Hepatocyte (in vitro differentiated cells): ENCODE data around the gene SUMO3. TPM values are rescaled to one million over a fixed set of nuclear protein-coding genes. Genes with fewer than 3 reads are reported as not detected.
"Not testable (repeated sequence)": the region's sequence is repeated elsewhere in the genome, so short reads cannot be mapped to it uniquely, and the experiment has no call there.

Experiments used
- DNase-seq: peaks from one replicate; pipeline ENCODE4 v3.0.0-alpha.2; 2016; ENCODE audit warnings: low spot score
- H2AFZ ChIP-seq: fragments of 200-600 bp; sonication (generic); 2 replicates; pipeline ENCODE4 v1.6.0; 2016; ENCODE audit warnings: antibody characterized with exemption, mild to moderate bottlenecking
- H3K27ac ChIP-seq: fragments of 200-600 bp; sonication (generic); 2 replicates; pipeline ENCODE4 v1.5.1; 2016; ENCODE audit warnings: mild to moderate bottlenecking
- H3K27me3 ChIP-seq: fragments of 200-600 bp; sonication (generic); 2 replicates; pipeline ENCODE4 v1.6.1; 2016
- H3K36me3 ChIP-seq: fragments of 200-600 bp; sonication (generic); replicated peaks from 2 replicates; pipeline ENCODE4 v1.5.1; 2016; ENCODE audit warnings: low read depth; ENCODE audit not compliant: insufficient read depth
- H3K4me1 ChIP-seq: fragments of 200-600 bp; sonication (generic); 2 replicates; pipeline ENCODE4 v1.5.1; 2016; ENCODE audit warnings: mild to moderate bottlenecking, moderate library complexity; ENCODE audit not compliant: insufficient read depth
- H3K4me2 ChIP-seq: fragments of 200-600 bp; sonication (generic); 2 replicates; pipeline ENCODE4 v1.6.0; 2016
- H3K4me3 ChIP-seq: fragments of 200-600 bp; sonication (generic); 2 replicates; pipeline ENCODE4 v1.5.1; 2016; ENCODE audit warnings: mild to moderate bottlenecking
- H3K79me2 ChIP-seq: fragments of 200-600 bp; sonication (generic); 2 replicates; pipeline ENCODE4 v1.6.0; 2017; ENCODE audit warnings: mild to moderate bottlenecking
- H3K9me2 ChIP-seq: fragments of 200-600 bp; sonication (generic); replicated peaks from 2 replicates; pipeline ENCODE4 v1.6.0; 2017; ENCODE audit warnings: mild to moderate bottlenecking; ENCODE audit not compliant: insufficient read depth
- H3K9me3 ChIP-seq: fragments of 200-600 bp; sonication (generic); 2 replicates; pipeline ENCODE4 v1.5.1; 2016; ENCODE audit warnings: low read depth, mild to moderate bottlenecking
- H4K20me1 ChIP-seq: fragments of 200-600 bp; sonication (generic); 2 replicates; pipeline ENCODE4 v1.6.0; 2016; ENCODE audit warnings: mild to moderate bottlenecking; ENCODE audit not compliant: insufficient read depth, poor library complexity, severe bottlenecking
- CTCF ChIP-seq: fragments of 200-600 bp; sonication (generic); IDR thresholded peaks from 2 replicates; pipeline ENCODE4 v1.5.1; 2016; ENCODE audit warnings: antibody characterized with exemption, mild to moderate bottlenecking; ENCODE audit not compliant: poor library complexity
- EZH2 ChIP-seq: fragments of 200-600 bp; sonication (generic); IDR thresholded peaks from 2 replicates; pipeline ENCODE4 v1.6.1; 2016; ENCODE audit warnings: antibody characterized with exemption, mild to moderate bottlenecking, borderline replicate concordance
- EZH2phosphoT487 ChIP-seq: fragments of 200-600 bp; sonication (generic); IDR thresholded peaks from one replicate; pipeline ENCODE4 v1.6.1; 2018; ENCODE audit warnings: antibody characterized with exemption, mild to moderate bottlenecking, low read depth, moderate library complexity; ENCODE audit not compliant: unreplicated experiment, severe bottlenecking
- WGBS: methylation state at CpG from one replicate; pipeline ENCODE4 v1.1.6; 2016; ENCODE audit warnings: low lambda C conversion rate; ENCODE audit errors: missing lambda C conversion rate; 5-methylcytosine and 5-hydroxymethylcytosine counted together
- polyA plus RNA-seq: library from polyadenylated mRNA; unstranded; fragments of >200 nt; fragmentation: Nextera tagmentation; extraction: Ambion mirVana; gene quantifications from 2 replicates; pipeline ENCODE4 v1.2.1, GENCODE V29; 2016
- total RNA-seq: library from RNA; depleted of rRNA; stranded (reverse); fragments of >200 nt; gene quantifications from 2 replicates; pipeline ENCODE4 v1.2.3, GENCODE V29; 2014

The SUMO3 gene
- total and polyA plus RNA-seq, 2 experiments from 2014 or later, result 68.5 to 97.0 TPM

- H3K4me3 ChIP-seq, result no peak overlapping the region
- no peaks in the 10 kb centered on the region for H3K79me2 ChIP-seq
- no peak for DNase-seq
- 91% methylated on average over 5 of the region's 5 CpGs for WGBS
- TF ChIP-seq EZH2phosphoT487 (no peak), CTCF (no peak), EZH2 (no peak)
- no peak overlapping the region for H3K4me2 ChIP-seq
- no peak overlapping the region for H2AFZ ChIP-seq
- H3K27me3 ChIP-seq, result no peaks in the 10 kb centered on the region
- no peaks in the 10 kb centered on the region for H3K4me1 ChIP-seq
- no peak overlapping the region for H3K27ac ChIP-seq
- H3K9me3 ChIP-seq, result no peaks in the 10 kb centered on the region
- H3K36me3 ChIP-seq, result no peaks in the 10 kb centered on the region
- no peaks in the 10 kb centered on the region for H3K9me2 ChIP-seq
- H4K20me1 ChIP-seq, result no peaks in the 10 kb centered on the region
Measured at GRCh38 chr21:44833663-44834062, 15.8 kb upstream of the SUMO3 start.

GRCh38 chr21:44832516-44833255, 14.8 kb upstream of the SUMO3 start:
- not testable (repeated sequence) for DNase-seq, H3K4me3 ChIP-seq, H2AFZ ChIP-seq, H4K20me1 ChIP-seq, H3K36me3 ChIP-seq, H3K4me2 ChIP-seq, H3K4me1 ChIP-seq, H3K27ac ChIP-seq, H3K79me2 ChIP-seq, H3K27me3 ChIP-seq, H3K9me3 ChIP-seq, H3K9me2 ChIP-seq
- WGBS, result 88% methylated on average over 23 of the region's 23 CpGs

- Histone ChIP-seq H3K27ac (no peak overlapping the region), H3K27me3 (no peaks in the 10 kb centered on the region), H3K4me1 (no peaks in the 10 kb centered on the region), H3K79me2 (no peaks in the 10 kb centered on the region), H3K9me2 (no peaks in the 10 kb centered on the region), H3K4me2 (no peak overlapping the region), H3K9me3 (peaks cover 6% of the 10 kb centered on the region), H4K20me1 (no peaks in the 10 kb centered on the region), H3K36me3 (no peaks in the 10 kb centered on the region), H2AFZ (no peak overlapping the region), H3K4me3 (no peak overlapping the region)
- TF ChIP-seq EZH2phosphoT487 (no peak), EZH2 (no peak), CTCF (no peak)
- WGBS, result 67% methylated on average over 7 of the region's 7 CpGs
- no peak for DNase-seq
Measured at GRCh38 chr21:44831227-44831860, 13.5 kb upstream of the SUMO3 start.

- Histone ChIP-seq H2AFZ (no peak overlapping the region), H3K4me2 (no peak overlapping the region), H3K9me2 (no peaks in the 10 kb centered on the region), H3K79me2 (no peaks in the 10 kb centered on the region), H4K20me1 (no peaks in the 10 kb centered on the region), H3K4me3 (no peak overlapping the region), H3K9me3 (peaks cover 6% of the 10 kb centered on the region), H3K36me3 (no peaks in the 10 kb centered on the region), H3K27ac (no peak overlapping the region), H3K27me3 (no peaks in the 10 kb centered on the region), H3K4me1 (no peaks in the 10 kb centered on the region)
- no peak for DNase-seq
- no peak for TF ChIP-seq EZH2
- no peak for TF ChIP-seq EZH2phosphoT487
- TF ChIP-seq CTCF, result no peak
- 81% methylated on average over 2 of the region's 2 CpGs for WGBS
Measured at GRCh38 chr21:44829507-44830092, 11.7 kb upstream of the SUMO3 start.
